ENCODE results near the gene PLXNA4. TPM values are rescaled to one million over a fixed set of nuclear protein-coding genes. Genes with fewer than 3 reads are reported as not detected.

Gene PLXNA4
- total RNA-seq, 1 experiment from 2014 or later, result 0.10 TPM

DNA sequence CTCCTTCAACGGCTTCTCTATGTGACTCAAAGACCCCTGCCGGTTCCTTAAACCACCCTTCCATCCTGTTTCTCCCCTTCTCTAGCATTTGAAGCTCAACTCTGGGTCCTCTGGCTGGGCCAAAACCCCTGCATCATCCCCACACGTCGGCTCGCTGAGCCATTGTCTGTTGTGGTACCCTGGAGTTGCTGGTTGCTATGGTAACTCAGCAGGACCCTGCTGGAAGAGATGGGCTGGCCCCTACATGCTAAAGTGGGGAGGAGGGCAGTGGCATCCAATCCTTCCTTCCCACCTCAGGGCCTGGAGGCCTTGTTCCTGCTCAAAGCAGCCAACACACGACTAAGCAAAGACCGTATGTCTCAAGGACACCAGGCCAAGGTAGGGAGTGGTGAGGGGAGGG is 452.5 kb downstream of the PLXNA4 start:
- no peak for DNase-seq (ENCODE audit: low read depth, low spot score)
- in situ Hi-C loops (cut with HindIII; ENCODE audit: low pct_unique_long_range_greater_than_20kb, low sequenced_read_pairs), result no loop called here
- no peak overlapping the region for H3K27ac ChIP-seq (ENCODE audit: low read length)

DNA sequence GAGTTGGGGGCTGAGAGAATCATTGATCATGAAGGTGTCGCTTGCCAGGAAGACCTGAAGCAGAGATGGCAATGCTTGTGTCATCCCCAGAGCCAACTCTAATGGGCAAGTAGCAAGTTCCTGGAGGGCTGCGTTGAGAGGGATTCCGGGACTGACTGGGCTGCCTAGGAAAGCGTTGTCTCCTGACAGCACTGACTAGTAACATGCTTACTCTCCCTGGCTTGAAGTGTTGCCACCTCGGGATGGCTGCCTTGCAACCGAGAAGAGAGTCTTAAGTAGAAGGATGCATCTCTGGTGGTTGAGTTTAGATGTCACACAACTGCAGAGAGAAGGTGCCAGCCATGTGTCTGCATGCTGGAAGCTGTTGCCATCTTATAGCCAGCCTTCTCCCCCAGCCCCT is 453.4 kb downstream of the PLXNA4 start:
- no TSS peak for BruUV-seq (replicated peaks)
- Histone ChIP-seq H3K27ac (ENCODE audit: low read length) (no peak overlapping the region), H3K4me3 (ENCODE audit: low read depth in 2 of 2, low read length in 2 of 2) (no peak overlapping the region), H3K36me3 (ENCODE audit: control insufficient read depth, insufficient read depth, low read length) (no peaks in the 10 kb centered on the region), H3K9me3 (ENCODE audit: control insufficient read depth, insufficient read depth, low read depth, low read length) (no peaks in the 10 kb centered on the region), H3K27me3 (ENCODE audit: control insufficient read depth, insufficient read depth, low read length) (0 out of 2 replicates have a peak, but pooled peaks cover 2% of the 10 kb centered on the region), H3K4me1 (ENCODE audit: control insufficient read depth, insufficient read depth, low read length) (no peaks in the 10 kb centered on the region)
- ATAC-seq, result no peak
- ChIA-PET CTCF (no interaction called here), POLR2A (no interaction called here)
- in situ Hi-C loops (cut with HindIII; ENCODE audit: low pct_unique_long_range_greater_than_20kb, low sequenced_read_pairs) (no loop called here), intact Hi-C loops (cut with micrococcal nuclease; ENCODE audit: unreplicated experiment) (no loop called here)
- TF ChIP-seq, protein P1, sequence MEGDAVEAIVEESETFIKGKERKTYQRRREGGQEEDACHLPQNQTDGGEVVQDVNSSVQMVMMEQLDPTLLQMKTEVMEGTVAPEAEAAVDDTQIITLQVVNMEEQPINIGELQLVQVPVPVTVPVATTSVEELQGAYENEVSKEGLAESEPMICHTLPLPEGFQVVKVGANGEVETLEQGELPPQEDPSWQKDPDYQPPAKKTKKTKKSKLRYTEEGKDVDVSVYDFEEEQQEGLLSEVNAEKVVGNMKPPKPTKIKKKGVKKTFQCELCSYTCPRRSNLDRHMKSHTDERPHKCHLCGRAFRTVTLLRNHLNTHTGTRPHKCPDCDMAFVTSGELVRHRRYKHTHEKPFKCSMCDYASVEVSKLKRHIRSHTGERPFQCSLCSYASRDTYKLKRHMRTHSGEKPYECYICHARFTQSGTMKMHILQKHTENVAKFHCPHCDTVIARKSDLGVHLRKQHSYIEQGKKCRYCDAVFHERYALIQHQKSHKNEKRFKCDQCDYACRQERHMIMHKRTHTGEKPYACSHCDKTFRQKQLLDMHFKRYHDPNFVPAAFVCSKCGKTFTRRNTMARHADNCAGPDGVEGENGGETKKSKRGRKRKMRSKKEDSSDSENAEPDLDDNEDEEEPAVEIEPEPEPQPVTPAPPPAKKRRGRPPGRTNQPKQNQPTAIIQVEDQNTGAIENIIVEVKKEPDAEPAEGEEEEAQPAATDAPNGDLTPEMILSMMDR (IDR thresholded peaks at IDR 0.05), result no peak
- TF ChIP-seq POLR2AphosphoS5 (IDR thresholded peaks at IDR 0.05; ENCODE audit: low read depth, low read length) (no peak), SIN3A (IDR thresholded peaks at IDR 0.05; ENCODE audit: borderline replicate concordance, insufficient read depth, low read depth, low read length) (no peak), TCF7L2 (IDR thresholded peaks at IDR 0.05; ENCODE audit: low read depth, low read length) (no peak)
- TF ChIP-seq, protein P2, sequence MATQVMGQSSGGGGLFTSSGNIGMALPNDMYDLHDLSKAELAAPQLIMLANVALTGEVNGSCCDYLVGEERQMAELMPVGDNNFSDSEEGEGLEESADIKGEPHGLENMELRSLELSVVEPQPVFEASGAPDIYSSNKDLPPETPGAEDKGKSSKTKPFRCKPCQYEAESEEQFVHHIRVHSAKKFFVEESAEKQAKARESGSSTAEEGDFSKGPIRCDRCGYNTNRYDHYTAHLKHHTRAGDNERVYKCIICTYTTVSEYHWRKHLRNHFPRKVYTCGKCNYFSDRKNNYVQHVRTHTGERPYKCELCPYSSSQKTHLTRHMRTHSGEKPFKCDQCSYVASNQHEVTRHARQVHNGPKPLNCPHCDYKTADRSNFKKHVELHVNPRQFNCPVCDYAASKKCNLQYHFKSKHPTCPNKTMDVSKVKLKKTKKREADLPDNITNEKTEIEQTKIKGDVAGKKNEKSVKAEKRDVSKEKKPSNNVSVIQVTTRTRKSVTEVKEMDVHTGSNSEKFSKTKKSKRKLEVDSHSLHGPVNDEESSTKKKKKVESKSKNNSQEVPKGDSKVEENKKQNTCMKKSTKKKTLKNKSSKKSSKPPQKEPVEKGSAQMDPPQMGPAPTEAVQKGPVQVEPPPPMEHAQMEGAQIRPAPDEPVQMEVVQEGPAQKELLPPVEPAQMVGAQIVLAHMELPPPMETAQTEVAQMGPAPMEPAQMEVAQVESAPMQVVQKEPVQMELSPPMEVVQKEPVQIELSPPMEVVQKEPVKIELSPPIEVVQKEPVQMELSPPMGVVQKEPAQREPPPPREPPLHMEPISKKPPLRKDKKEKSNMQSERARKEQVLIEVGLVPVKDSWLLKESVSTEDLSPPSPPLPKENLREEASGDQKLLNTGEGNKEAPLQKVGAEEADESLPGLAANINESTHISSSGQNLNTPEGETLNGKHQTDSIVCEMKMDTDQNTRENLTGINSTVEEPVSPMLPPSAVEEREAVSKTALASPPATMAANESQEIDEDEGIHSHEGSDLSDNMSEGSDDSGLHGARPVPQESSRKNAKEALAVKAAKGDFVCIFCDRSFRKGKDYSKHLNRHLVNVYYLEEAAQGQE (IDR thresholded peaks at IDR 0.05; ENCODE audit: insufficient read depth in 1 of 2, low read depth in 2 of 2, low read length in 1 of 2), result no peak
- no peak for DNase-seq (ENCODE audit: low read depth, low spot score)

More for the DNA sequence above, 452.5 kb downstream of the PLXNA4 start:
- ChIA-PET CTCF (no interaction called here), POLR2A (no interaction called here)
- TF ChIP-seq, protein P1 (IDR thresholded peaks at IDR 0.05), result no peak
- TF ChIP-seq, protein P2 (IDR thresholded peaks at IDR 0.05; ENCODE audit: insufficient read depth in 1 of 2, low read depth in 2 of 2, low read length in 1 of 2), result no peak
- no peak for TF ChIP-seq POLR2AphosphoS5 (IDR thresholded peaks at IDR 0.05; ENCODE audit: low read depth, low read length)
- TF ChIP-seq SIN3A (IDR thresholded peaks at IDR 0.05; ENCODE audit: borderline replicate concordance, insufficient read depth, low read depth, low read length), result no peak
- TF ChIP-seq TCF7L2 (IDR thresholded peaks at IDR 0.05; ENCODE audit: low read depth, low read length), result no peak
- ATAC-seq, result no peak
- H3K4me3 ChIP-seq (ENCODE audit: low read depth in 2 of 2, low read length in 2 of 2), result no peak overlapping the region
- no TSS peak for BruUV-seq (replicated peaks)
- H3K27me3 ChIP-seq (ENCODE audit: control insufficient read depth, insufficient read depth, low read length), result 0 out of 2 replicates have a peak, but pooled peaks cover 2% of the 10 kb centered on the region
- no peaks in the 10 kb centered on the region for H3K4me1 ChIP-seq (ENCODE audit: control insufficient read depth, insufficient read depth, low read length)
- intact Hi-C loops (cut with micrococcal nuclease; ENCODE audit: unreplicated experiment), result no loop called here
- no peaks in the 10 kb centered on the region for H3K9me3 ChIP-seq (ENCODE audit: control insufficient read depth, insufficient read depth, low read depth, low read length)
- H3K36me3 ChIP-seq (ENCODE audit: control insufficient read depth, insufficient read depth, low read length), result no peaks in the 10 kb centered on the region

Data from Panc1 (cell line).